ENCODE data around the gene TMEM60. TPM values are rescaled to one million over a fixed set of nuclear protein-coding genes. Genes with fewer than 3 reads are reported as not detected.

Gene TMEM60
- polyA plus RNA-seq, 1 donor (not counting 4 experiments of a cell fraction or from before 2014, with no cell fraction given), result 27.5 TPM

DNA sequence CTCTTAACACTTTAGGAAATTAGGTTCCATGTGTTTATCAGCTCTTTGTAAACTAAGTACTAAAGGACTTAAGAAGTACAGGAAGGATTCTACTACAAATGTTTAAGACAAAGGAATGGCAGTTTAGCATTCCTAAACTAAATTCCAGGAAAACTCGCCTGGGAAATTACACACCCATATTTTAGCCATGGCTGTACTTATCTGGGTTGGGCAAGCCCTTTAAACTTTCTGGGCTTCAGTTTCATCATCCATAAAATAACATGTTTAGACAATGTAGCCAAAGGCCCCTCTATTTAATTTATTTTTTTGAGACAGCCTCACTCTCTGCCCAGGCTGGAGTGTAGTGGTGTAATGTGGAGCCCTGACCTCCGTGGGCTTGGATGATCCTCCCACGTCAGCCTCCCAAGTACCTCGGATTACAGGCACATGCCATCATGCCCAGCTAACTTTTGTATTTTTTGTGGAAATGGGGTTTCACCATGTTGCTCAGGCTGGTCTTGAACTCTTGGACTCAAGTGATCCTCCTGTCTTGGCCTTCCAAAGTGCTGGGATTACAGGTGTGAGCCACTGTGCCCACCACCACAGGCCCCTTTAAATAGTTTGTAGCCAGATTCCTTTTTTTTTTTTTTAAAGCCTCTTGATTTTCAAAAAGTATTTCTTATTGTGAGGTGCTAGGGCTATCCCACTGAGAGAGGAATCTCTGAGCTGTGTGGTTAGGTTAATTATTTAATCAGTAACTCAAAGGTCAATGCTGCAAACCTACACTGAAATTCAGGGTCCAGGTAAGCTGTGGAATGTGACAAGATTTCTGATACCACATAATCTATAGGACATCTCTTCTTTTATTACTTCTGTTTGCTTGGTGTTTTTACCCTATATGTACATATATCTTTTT lies 32.1 kb downstream of the TMEM60 start:
- H3K27ac ChIP-seq (ENCODE audit: control insufficient read depth, insufficient read depth, low read length), result no peak overlapping the region
- H3K4me3 ChIP-seq (ENCODE audit: control insufficient read depth in 2 of 3, extremely low read depth in 1 of 3, insufficient read depth in 2 of 3, low read depth in 1 of 3, low read length in 3 of 3), result no peak overlapping the region
- no peak overlapping the region for H3K9ac ChIP-seq (ENCODE audit: control insufficient read depth, extremely low read depth, insufficient read depth, low read length)
- DNase-seq (ENCODE audit: low read depth, low spot score), result no peak
- FAIRE-seq, result no peak
- no peaks in the 10 kb centered on the region for H3K9me1 ChIP-seq (ENCODE audit: control insufficient read depth, extremely low read depth, insufficient read depth, low read length)
- TF ChIP-seq EZH2 (IDR thresholded peaks at IDR 0.05; ENCODE audit: low read length), result no peak
- TF ChIP-seq, protein P1, sequence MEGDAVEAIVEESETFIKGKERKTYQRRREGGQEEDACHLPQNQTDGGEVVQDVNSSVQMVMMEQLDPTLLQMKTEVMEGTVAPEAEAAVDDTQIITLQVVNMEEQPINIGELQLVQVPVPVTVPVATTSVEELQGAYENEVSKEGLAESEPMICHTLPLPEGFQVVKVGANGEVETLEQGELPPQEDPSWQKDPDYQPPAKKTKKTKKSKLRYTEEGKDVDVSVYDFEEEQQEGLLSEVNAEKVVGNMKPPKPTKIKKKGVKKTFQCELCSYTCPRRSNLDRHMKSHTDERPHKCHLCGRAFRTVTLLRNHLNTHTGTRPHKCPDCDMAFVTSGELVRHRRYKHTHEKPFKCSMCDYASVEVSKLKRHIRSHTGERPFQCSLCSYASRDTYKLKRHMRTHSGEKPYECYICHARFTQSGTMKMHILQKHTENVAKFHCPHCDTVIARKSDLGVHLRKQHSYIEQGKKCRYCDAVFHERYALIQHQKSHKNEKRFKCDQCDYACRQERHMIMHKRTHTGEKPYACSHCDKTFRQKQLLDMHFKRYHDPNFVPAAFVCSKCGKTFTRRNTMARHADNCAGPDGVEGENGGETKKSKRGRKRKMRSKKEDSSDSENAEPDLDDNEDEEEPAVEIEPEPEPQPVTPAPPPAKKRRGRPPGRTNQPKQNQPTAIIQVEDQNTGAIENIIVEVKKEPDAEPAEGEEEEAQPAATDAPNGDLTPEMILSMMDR (optimal IDR thresholded peaks at IDR 0.05 in 1 of 3, IDR thresholded peaks at IDR 0.05 in 1 of 3, conservative IDR thresholded peaks at IDR 0.05 in 1 of 3; ENCODE audit: extremely low read depth in 1 of 3, insufficient read depth in 2 of 3, low read length in 3 of 3), result no peak
- H3K9me3 ChIP-seq (ENCODE audit: control insufficient read depth, low read depth, low read length), result no peaks in the 10 kb centered on the region
- H2AFZ ChIP-seq (ENCODE audit: control insufficient read depth, low read length), result no peak overlapping the region
- dilution Hi-C loops (cut with MboI; ENCODE audit: extremely low pct_ligation_motif_present, low sequenced_read_pairs), result no loop called here
- no peaks in the 10 kb centered on the region for H3K4me1 ChIP-seq (ENCODE audit: control insufficient read depth, extremely low read depth, insufficient read depth, low read length)
- no peak overlapping the region for H3K4me2 ChIP-seq (ENCODE audit: control insufficient read depth, extremely low read depth, insufficient read depth, low read depth, low read length)
- peaks cover 2% of the 10 kb centered on the region for H3K79me2 ChIP-seq (ENCODE audit: control insufficient read depth, insufficient read depth, low read length)
- no peaks in the 10 kb centered on the region for H3K36me3 ChIP-seq (ENCODE audit: control insufficient read depth in 2 of 2, extremely low read depth in 1 of 2, insufficient read depth in 2 of 2, low read length in 2 of 2)
- no peaks in the 10 kb centered on the region for H4K20me1 ChIP-seq (ENCODE audit: control insufficient read depth, extremely low read depth, insufficient read depth, low read length)
- H3K27me3 ChIP-seq (ENCODE audit: control insufficient read depth, extremely low read depth, insufficient read depth, low read length), result no peaks in the 10 kb centered on the region

DNA sequence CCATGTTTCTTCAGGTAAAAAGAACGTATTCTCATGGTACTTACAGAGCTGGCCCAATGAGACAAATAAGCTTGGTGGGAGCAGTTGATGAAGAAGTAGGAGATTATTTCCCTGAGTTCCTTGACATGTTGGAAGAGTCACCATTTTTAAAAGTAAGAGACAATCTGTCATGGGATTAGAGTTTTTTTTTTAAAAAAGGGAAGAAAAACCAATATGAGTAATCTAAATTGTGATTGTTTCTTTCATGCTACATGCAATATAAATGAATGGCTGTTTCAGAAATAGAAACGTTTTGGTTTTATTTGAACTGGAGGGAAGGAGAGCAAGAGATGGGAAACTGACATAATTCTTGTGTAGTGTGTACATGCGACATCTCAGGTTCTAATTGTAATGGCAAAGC lies 32.8 kb downstream of the TMEM60 start:
- dilution Hi-C loops (cut with MboI; ENCODE audit: extremely low pct_ligation_motif_present, low sequenced_read_pairs), result no loop called here
- Histone ChIP-seq H4K20me1 (ENCODE audit: control insufficient read depth, extremely low read depth, insufficient read depth, low read length) (no peaks in the 10 kb centered on the region), H3K9me3 (ENCODE audit: control insufficient read depth, low read depth, low read length) (no peaks in the 10 kb centered on the region), H3K79me2 (ENCODE audit: control insufficient read depth, insufficient read depth, low read length) (peaks cover 4% of the 10 kb centered on the region), H3K27ac (ENCODE audit: control insufficient read depth, insufficient read depth, low read length) (no peak overlapping the region), H3K9ac (ENCODE audit: control insufficient read depth, extremely low read depth, insufficient read depth, low read length) (no peak overlapping the region), H2AFZ (ENCODE audit: control insufficient read depth, low read length) (no peak overlapping the region), H3K9me1 (ENCODE audit: control insufficient read depth, extremely low read depth, insufficient read depth, low read length) (no peaks in the 10 kb centered on the region), H3K4me2 (ENCODE audit: control insufficient read depth, extremely low read depth, insufficient read depth, low read depth, low read length) (no peak overlapping the region), H3K4me1 (ENCODE audit: control insufficient read depth, extremely low read depth, insufficient read depth, low read length) (no peaks in the 10 kb centered on the region), H3K27me3 (ENCODE audit: control insufficient read depth, extremely low read depth, insufficient read depth, low read length) (no peaks in the 10 kb centered on the region), H3K4me3 (ENCODE audit: control insufficient read depth in 2 of 3, extremely low read depth in 1 of 3, insufficient read depth in 2 of 3, low read depth in 1 of 3, low read length in 3 of 3) (no peak overlapping the region), H3K36me3 (ENCODE audit: control insufficient read depth in 2 of 2, extremely low read depth in 1 of 2, insufficient read depth in 2 of 2, low read length in 2 of 2) (no peaks in the 10 kb centered on the region)
- no peak for TF ChIP-seq EZH2 (IDR thresholded peaks at IDR 0.05; ENCODE audit: low read length)
- TF ChIP-seq, protein P1 (optimal IDR thresholded peaks at IDR 0.05 in 1 of 3, IDR thresholded peaks at IDR 0.05 in 1 of 3, conservative IDR thresholded peaks at IDR 0.05 in 1 of 3; ENCODE audit: extremely low read depth in 1 of 3, insufficient read depth in 2 of 3, low read length in 3 of 3), result no peak
- FAIRE-seq, result no peak
- DNase-seq (ENCODE audit: low read depth, low spot score), result no peak
